GM21576 (cell line): ENCODE data around the gene SIN3A.
A peak's percentile ranks its signal among the peaks of the same experiment; 100 is the strongest.
"Not testable (repeated sequence)": the region's sequence is repeated elsewhere in the genome, so short reads cannot be mapped to it uniquely, and the experiment has no call there.

Experiments
- ATAC-seq: cut with Tn5 transposase; IDR thresholded peaks from one replicate; pipeline ENCODE4 v1.9.1; 2021; ENCODE audit warnings: mild to moderate bottlenecking, moderate library complexity; ENCODE audit not compliant: unreplicated experiment

Gene SIN3A

DNA sequence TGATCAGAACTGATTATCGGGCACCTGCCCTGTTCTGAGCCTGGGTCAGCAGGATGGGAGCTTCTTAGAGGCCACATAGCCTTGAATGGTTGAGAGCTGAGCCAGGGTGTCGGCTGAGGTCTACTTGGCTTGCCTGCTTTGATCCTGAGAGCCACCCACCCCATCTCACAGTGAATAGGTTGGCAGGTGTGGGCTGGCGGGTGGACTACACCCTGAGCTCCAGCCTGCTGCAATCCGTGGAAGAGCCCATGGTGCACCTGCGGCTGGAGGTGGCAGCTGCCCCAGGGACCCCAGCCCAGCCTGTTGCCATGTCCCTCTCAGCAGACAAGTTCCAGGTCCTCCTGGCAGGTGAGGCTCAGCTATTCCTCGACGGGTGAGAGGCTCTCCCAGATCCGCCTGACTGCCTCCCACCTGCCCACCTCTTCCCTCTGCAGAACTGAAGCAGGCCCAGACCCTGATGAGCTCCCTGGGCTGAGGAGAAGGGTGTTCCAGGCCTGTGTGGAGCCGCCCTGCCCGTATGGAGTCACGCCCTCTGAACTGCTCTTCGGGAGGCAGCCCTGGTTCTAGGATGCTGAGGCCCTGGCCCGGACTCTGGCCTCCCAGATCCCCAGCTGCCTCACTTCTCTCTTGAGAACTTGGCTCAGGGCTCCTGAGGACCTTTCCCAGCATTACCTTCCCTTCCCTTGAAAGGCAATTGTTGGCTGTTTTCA, 111.8 kb downstream of the SIN3A start:
- ATAC-seq = no peak

DNA sequence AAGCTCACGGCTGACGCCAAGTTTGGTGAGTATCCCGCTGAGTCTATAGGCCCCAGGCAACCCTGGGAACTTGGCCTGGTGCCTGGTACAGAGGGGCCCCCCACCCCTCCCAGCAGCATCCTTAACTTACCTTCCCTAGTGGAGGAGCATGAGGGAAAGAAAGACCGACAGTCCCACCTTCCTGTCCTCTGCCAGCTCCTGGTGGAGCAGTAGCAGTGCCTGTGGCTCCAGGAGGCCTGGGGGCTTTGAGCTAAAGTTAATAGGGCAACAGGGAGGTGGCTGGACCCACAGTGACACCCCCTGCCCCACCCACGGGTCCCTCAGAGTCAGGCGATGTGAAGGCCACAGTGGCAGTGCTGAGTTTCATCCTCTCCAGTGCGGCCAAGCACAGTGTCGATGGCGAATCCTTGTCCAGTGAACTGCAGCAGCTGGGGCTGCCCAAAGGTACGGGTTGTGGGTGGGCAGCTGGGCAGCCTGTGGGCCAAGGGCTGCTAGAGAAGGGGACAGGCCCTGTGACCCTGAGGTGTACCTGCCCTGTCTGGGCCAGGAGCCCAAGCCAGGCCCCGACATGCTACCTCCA, 112.7 kb downstream of the SIN3A start:
- no peak for ATAC-seq

DNA sequence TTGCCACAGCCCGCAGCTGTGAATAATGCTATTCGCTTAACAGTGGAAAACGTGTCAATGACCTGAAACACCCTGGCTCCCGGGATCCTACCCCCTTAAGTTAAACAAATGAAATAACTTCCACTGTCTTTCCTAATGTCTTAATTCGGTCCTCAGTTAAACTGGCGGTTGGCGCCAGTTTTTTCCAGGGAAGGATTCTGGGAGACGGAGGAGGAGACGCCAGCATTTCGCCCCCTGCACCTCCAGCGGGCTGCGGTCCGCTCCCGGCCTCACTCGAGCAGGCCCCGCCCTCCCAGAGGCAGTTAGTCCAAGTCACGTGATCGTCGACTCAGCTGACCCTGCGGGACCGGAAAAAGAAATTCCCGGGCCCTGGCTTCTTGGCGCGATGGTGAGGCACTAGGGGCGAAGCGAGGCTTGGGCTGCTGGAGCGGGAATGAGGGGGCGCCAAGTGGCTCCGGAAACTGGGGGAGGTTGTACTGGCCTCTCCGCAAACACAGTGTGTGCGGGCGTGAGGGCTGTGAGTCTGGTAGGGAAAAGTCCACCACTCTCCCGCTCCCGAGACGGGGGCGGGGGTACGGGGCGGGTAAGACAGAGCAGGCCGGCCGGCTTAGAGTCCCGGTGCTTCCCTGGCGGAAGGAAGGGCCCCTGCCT, 115.7 kb downstream of the SIN3A start, which contains the start of gene COMMD4:
TSS of gene COMMD4 (plus strand) at position 359 of the 651 bp plus-strand sequence. CDS start at position 386, 27 bp downstream.
- ATAC-seq = peak; percentile 59

DNA sequence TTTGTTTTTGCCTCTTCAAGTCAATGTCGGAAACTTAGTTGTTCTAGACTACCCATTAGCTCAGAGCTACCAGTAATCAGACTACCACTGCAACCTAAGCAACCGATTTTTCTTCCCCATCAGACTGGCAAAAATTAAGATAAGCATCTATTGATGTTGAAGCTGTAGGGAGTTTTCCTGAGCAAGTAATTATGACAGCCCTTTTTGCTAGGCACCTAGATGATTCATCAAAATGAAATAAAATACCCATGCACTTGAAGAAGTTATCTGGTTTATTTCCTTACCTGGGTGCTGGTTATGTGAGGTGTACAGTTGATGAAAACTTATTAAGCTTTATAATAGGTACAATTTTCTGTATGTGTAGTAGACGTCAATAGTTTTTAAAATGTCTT, 116.2 kb downstream of the SIN3A start:
- no peak for ATAC-seq

DNA sequence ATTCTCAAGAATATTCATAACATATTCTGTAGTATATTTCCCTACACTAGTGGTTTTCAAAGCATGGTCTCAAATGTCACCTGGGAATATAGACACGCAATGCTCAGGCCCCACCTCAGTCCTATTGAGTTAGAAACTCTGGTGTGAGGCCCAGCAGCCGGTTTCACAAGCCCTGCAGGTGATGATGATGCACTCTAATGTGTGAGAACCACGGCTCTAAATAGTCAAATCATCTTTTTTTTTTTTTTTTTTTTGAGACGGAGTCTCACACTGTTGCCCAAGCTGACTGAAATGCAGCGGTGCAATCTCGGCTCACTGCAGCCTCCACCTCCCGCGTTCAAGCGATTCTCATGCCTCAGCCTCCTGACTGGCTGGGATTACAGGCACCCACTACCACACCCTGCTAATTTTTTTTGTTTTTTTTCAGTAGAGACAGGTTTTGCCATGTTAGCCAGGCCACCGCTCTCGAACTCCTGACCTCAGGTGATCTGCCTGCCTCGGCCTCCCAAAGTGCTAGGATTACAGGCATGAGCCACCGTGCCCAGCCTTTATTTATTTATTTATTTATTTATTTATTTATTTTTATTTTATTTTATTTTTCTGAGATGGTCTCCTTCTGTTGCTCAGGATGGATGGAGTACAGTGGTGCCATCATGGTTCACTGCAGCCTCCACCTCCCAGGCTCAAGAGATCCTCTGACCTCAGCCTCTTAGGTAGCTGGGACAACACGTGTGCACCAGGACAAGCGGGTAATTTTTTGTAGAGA, 117.7 kb downstream of the SIN3A start:
- ATAC-seq = not testable (repeated sequence)

DNA sequence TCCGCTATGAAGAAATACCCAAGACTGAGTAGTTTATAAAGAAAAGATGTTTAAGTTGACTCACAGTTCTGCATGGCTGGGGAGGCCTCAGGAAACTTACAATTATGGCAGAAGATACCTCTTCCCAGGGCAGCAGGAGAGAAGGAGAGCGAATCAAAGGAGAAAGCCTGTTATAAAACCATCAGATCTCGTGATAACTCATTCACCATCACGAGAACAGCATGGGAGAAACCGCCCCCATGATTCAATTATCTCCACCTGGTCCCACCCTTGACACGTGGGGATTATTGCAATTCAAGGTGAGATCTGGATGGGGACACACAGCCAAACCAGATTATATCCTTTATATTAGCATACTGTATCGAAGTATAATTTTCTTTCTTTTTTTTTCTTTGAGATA, 119.4 kb downstream of the SIN3A start:
- ATAC-seq = not testable (repeated sequence)

DNA sequence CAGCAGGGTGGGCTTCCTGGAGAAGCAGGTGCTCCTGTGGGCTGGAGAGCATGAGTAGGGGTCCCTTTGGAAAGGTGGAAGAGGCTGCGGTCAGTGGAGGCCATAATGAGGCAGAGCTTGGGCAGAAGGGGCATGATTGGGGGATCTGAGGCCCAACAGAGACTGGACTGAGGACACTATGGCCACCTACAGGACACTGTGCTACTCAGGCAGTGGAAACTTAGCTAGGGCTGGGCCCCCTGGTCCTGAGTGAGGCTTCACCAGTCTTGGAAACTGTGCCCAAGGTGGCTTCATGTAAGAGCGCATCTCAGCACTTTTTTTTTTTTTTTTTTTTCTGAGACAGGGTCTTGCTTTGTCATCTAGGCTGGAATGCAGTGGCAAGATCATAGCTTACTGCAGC, 121.9 kb downstream of the SIN3A start:
- ATAC-seq = no peak

DNA sequence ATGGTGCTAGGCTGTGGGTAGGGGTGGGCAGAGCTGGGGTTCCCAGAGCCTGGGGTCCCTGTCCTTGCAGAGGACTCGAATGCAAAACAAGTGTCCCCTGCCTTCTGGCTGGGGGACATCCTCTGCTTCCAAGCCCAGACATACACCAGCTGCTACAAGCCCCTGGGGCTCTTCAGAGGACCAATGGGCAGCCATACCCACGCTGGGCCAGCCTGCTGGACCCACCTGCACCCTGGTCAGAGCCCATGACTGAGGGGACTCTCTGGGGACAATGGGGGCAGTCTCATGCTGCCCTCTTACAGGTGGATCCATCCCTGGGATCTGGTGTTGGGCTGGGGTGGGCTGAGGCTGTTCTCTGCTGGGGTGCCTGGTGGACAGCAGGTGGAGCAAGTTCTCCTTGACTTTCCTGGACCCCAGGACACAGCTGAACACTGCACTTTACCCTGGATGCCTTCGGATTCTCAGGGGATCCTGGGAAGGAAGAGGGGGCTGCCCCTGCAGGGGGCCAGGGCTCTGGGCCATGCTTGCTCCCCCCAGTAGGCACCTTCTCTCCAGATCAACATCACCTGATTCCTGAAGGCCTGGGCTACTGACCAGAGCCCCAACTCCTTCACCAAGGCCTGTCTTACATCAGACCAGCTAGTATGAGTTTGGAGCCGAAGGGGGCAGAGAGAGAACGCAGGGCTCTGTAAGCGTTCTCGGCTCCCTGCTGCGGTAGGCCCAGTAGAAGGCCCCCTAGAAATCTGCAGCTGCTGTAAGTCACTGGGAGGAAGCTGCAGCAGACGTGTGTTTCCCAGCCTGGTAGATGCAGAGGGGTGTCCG, 122.8 kb downstream of the SIN3A start:
- no peak for ATAC-seq

DNA sequence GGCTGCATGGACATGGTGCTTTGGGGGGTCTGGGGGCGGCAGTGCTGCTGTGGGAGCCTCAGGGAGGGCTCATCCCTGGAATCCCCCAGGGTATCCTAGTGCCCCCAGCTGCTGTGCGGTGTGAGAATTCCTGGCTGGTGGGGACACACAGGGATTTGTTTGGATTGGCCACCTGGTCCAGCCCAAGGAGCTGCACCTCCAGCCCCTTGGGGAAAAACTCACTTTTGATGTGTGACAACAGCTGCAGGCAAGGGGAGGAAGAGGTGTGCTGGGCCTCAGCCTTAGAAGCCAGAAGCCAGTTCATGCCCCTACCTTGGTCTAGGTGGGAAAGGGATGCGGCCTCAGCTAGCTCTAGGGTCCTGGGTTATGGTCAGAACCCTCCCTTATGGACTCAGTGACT, 124.0 kb downstream of the SIN3A start:
- ATAC-seq = no peak

DNA sequence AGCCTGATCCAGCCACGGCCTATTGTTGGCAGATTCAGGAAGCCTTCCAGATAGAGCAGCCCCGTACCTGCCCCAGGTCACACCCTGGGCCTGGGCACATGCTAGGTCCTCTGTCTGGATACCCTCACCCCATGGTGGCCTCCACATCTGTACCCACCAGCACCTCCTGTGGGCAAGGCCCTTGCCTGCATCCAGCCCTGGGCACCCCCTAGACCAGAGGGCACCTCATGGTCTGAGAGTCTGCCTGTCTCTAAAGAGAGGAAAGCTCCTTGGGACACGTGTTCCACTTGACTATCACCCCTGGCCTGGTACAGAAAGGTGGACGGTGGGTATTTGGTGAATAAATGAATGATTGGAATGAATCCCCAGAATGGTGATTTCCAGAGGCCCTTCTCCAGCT, 124.5 kb downstream of the SIN3A start:
- no peak for ATAC-seq

DNA sequence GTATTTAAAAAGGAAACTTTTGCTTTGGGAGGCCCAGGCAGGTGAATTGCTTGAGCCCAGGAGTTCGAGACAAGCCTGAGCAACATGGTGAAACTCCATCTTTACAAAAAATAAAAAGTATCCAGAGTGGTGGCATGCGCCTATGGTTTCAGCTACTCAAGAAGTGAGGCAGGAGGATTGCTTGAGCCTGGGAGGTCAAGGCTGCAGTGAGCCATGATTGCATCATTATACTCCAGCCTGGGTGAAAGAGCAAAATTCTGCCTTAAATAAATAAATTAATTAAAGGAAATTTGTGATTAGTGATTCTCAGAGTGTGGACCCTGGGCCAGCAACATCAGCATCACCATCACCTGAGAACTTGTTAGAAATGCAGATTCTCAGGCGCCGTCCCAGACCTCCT, 125.6 kb downstream of the SIN3A start:
- no peak for ATAC-seq

DNA sequence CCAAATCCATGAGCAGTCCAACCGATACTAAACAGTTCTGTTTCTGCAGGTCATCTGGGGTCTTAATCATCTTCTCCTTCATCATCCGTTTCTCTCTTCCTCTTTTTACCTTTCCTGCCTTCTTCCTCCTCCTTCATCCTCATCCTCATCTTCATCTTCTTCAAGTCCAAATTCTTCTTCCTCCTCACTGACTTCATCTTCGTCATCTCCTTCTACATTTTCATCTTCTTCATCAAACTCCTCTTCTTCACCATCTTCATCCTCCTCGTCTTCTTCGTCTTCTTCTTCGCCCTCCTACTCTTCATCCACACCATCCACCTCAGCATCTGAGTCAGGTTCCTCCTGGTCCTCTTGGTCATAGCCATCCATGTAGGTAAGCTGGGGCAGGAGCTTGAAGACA, 129.8 kb downstream of the SIN3A start:
- no peak for ATAC-seq
